ENCODE measurements around the gene PLXNA4.

The PLXNA4 gene

GRCh38 chr7:132387596-132387995 is 188.7 kb downstream of the PLXNA4 start:
- no peak for DNase-seq (ENCODE audit: low read depth)

GRCh38 chr7:132386201-132386681 is 190.0 kb downstream of the PLXNA4 start:
- DNase-seq (ENCODE audit: low read depth), result no peak

GRCh38 chr7:132383962-132384361 is 192.3 kb downstream of the PLXNA4 start:
- no peak for DNase-seq (ENCODE audit: low read depth)

GRCh38 chr7:132381742-132382472 is 194.4 kb downstream of the PLXNA4 start:
- no peak for DNase-seq (ENCODE audit: low read depth)

GRCh38 chr7:132380059-132380458 is 196.2 kb downstream of the PLXNA4 start:
- DNase-seq (ENCODE audit: low read depth), result no peak

GRCh38 chr7:132379292-132379691 is 197.0 kb downstream of the PLXNA4 start:
- no peak for DNase-seq (ENCODE audit: low read depth)

- DNase-seq (ENCODE audit: low read depth), result no peak
Observed at GRCh38 chr7:132377703-132378584, 198.3 kb downstream of the PLXNA4 start.

- DNase-seq (ENCODE audit: low read depth), result no peak
Observed at GRCh38 chr7:132377015-132377414, 199.3 kb downstream of the PLXNA4 start.

- no peak for DNase-seq (ENCODE audit: low read depth)
Observed at GRCh38 chr7:132376361-132377013, 199.8 kb downstream of the PLXNA4 start.

GRCh38 chr7:132373879-132374278 is 202.4 kb downstream of the PLXNA4 start:
- no peak for DNase-seq (ENCODE audit: low read depth)

GRCh38 chr7:132373041-132373440 is 203.2 kb downstream of the PLXNA4 start:
- no peak for DNase-seq (ENCODE audit: low read depth)

GRCh38 chr7:132371948-132372347 is 204.3 kb downstream of the PLXNA4 start:
- DNase-seq (ENCODE audit: low read depth), result no peak

GRCh38 chr7:132368246-132368900 is 207.9 kb downstream of the PLXNA4 start:
- DNase-seq (ENCODE audit: low read depth), result no peak

GRCh38 chr7:132367795-132368194 is 208.5 kb downstream of the PLXNA4 start:
- no peak for DNase-seq (ENCODE audit: low read depth)

GRCh38 chr7:132367004-132367403 is 209.3 kb downstream of the PLXNA4 start:
- no peak for DNase-seq (ENCODE audit: low read depth)

- DNase-seq (ENCODE audit: low read depth), result no peak
Observed at GRCh38 chr7:132364226-132364625, 212.0 kb downstream of the PLXNA4 start.

- DNase-seq (ENCODE audit: low read depth), result no peak
Observed at GRCh38 chr7:132362059-132362458, 214.2 kb downstream of the PLXNA4 start.

GRCh38 chr7:132361146-132361545 is 215.1 kb downstream of the PLXNA4 start:
- DNase-seq (ENCODE audit: low read depth), result no peak

- no peak for DNase-seq (ENCODE audit: low read depth)
Observed at GRCh38 chr7:132359743-132360142, 216.5 kb downstream of the PLXNA4 start.

- DNase-seq (ENCODE audit: low read depth), result no peak
Observed at GRCh38 chr7:132355048-132355447, 221.2 kb downstream of the PLXNA4 start.

GRCh38 chr7:132354527-132354926 is 221.7 kb downstream of the PLXNA4 start:
- DNase-seq (ENCODE audit: low read depth), result no peak

GRCh38 chr7:132353936-132354335 is 222.3 kb downstream of the PLXNA4 start:
- DNase-seq (ENCODE audit: low read depth), result no peak
